IPS DF 4.7 (cell line): ENCODE results near the gene PMVK.
"Not testable (repeated sequence)": the region's sequence is repeated elsewhere in the genome, so short reads cannot be mapped to it uniquely, and the experiment has no call there.

Experiments used
- DNase-seq: peaks from one replicate; pipeline ENCODE4 v3.0.0-alpha.2; 2013; ENCODE audit warnings: low spot score; ENCODE audit errors: extremely low read depth

The PMVK gene

DNA sequence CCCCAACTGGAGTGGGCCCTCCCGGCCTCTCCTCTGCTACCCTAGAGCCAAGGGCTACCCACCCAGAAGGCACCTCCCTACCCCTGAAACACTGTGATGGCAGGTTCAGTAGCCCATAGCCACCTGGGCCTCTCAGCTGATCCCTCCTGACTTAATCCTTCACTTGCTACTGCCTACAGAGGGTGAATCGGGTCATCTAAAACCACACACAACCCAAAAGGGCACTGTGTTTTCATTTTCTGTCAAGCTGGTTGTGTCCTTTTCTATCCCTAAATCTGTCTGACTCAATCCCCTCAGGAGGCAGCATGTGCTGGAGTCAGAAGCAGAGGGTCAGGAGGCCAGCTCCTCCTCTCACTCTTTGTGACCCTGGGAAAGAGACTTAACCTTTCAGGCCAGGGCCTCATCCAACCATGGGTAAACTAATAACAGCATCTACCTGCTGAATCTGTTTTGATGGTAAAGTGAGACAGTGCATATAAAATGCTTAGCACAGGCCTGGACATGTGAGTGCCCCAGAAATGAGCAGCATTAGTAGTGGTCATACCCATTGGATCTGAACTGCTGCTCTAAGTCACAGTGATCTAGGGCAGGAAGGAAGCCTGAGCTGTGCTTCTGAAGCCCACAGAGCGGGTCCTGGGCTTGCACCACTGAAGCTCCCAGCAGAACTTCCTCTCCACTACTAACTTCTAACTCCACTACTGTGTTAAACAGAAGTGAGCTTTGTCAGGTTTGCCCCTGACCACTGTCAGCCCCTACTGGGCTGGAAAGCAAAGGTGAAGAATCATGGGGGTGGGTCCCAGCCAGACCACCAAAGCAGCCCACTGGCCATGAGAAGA is 11.0 kb downstream of the PMVK start:
- no peak for DNase-seq

DNA sequence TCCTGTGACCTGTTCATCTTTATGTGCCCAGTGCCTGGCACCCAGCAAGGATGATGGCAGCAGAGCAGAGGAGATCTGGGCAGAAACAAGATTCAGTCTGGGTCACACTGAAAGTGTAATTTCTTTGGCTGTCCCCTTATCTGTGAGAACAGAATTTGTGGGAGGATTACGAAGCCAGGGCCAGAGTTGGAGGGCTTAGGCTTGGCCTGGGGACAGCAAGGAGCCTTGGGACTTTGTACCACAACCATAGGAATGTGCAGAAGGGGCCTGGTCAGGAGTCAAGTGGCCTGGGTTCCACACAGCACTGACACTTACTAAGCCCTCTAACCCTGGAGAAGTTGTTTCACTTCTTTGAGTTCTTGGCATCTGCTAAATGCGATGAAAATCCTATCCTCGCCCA is 12.8 kb downstream of the PMVK start:
- no peak for DNase-seq

DNA sequence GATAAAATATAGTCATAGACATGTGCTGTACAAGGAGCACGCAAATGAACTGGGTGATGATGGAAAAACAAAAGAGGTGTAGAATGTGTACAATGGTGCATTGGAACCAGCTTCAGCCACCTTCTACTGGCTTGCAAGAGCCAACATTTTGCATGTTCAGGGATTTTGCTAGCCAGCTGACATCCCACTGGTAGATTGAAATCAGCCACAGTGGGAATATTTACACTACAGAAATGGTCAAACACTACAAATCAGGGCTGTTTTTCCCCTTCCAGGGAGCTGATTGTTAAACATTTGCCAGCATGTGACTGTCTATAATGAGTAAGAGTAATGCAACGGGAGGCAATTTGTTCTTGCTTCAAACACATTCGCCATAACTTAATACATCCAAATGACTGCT is 23.2 kb downstream of the PMVK start:
- DNase-seq: no peak

DNA sequence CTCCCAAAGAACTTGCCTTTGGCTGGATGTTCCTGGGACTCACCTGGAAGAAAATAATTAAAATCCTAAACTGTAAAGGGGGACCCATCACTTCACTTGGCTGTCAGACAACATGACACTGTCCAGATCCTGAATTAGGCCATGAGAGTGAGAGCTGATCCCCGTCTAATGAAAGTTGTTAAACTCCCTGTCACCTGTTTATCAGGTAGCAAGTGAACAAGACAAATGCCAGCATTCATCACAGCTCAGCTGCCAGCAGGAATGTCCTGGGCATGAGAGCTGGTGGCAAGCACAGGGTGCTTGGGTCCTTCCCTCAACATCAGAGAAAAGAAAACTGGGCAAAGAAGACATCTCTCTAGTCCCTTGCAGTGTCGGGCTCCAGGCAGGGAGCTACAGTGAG is 23.8 kb downstream of the PMVK start:
- DNase-seq: no peak

DNA sequence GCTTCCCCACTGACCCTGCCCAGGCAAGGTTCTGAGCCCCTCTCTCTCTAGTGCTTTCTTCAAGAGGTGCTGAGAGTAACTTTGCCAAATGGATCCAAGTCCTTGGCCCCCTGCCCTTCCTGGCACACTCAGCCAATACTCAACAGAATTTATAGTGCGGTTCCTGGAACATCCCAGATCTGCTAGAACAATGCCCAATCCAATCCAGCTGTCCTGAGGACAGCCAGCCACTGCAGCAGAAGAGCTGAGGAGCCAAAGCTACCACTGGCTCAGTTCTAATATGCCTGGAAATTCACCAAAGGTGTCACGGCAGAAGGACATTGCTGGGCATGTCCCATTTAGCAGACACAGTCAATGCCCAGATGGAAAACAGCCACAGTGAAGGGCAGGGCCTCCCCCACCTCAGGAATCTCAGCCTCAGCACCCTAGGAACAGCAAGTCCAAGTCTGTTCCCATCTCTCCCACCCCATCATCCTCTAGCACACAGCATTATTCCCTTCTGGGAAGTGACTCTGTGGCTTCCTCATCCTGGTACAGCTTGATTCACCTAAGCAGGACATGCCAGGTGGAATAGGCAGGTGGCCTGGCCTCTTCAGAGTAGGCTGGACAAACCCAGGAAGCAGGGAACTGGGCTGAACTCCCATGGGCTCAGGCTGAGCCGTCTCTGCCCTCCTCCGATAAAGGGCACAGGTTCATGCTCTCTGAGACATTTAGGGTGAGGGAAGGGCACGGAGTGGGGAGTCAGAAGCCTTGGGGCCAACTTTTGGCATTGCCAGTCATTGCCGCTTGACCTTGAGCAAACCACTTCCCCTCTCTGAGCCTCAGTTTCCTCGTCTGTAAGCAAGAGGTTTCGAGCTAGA is 24.6 kb downstream of the PMVK start:
- no peak for DNase-seq

DNA sequence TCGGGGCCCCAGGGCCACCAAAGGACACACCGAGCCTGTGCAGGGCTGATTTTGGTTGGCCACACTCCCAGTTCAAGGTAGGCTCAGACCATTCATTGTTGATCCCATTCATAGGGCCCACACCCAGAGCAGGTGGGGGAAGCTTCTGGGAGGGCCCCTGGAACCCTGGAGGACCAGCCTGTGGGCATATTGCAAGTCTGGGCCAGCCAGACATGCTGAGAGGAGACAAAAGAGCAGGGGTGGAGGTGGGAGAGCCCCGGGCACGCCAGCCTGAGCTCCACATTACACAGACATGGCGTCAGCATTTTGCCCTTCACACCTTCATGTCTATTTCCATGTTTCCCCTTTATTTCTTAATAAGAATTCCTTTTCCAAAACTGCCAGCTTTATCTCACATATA is 25.7 kb downstream of the PMVK start:
- DNase-seq: no peak

DNA sequence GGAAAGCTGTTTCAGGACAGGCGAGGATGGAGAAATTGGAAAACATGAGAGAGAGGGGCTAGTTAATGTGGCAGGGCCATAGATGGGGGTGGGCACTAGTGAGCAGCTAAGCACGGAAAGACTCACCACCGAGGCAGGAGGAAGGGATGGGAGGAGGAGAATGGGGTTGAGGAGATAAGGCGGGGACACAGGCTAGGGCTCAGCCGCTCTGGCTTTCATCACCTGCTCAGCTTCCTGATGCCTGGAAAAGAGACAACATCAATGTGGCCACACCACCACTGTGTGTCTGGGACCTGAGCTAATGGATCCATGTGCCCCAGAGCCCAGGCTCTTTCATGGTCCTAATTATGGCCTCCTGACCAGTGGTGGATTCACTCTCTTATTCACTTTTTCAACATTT is 27.6 kb downstream of the PMVK start:
- DNase-seq: no peak

DNA sequence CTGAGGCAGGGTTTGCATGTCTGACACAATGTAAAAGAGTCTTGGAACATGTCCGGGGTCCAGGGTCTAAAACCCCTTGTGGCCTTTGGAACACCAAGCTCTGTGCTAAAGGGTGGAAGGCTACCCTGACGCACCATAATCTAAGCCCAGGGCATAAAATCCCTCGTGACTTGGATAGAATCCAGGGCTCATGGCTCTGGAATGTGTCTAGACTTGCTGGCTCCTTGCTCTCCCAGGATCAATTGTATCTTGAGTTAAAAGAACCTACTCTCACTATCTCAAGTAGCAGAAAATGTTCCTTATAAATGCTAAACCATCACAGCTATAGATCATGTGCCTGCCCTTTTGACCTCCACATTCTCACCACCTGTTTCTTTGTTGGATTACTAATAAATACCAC is 28.4 kb downstream of the PMVK start:
- not testable (repeated sequence) for DNase-seq

DNA sequence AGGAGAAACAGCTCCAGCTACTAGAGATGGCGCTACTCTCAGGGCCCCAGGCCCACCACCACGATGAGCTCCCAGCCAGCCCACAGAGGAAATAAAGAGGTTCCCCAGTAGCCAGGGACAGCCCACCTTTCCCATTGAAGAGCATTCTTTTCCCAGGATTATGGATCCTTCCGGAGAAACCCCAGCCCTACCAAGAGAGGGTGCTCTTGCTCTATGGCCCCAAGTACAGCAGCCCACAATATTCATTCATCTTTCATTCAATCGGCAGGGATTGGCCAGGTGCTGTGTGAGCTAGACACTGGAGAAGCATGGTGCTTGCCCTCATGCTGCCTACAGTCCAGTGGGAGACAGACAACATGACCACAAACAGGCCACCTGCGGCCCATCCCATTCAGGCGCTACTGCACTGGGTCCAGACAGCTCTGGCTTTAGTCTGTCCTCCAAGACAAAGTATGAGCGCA is 29.9 kb downstream of the PMVK start:
- DNase-seq: peak; percentile 7

DNA sequence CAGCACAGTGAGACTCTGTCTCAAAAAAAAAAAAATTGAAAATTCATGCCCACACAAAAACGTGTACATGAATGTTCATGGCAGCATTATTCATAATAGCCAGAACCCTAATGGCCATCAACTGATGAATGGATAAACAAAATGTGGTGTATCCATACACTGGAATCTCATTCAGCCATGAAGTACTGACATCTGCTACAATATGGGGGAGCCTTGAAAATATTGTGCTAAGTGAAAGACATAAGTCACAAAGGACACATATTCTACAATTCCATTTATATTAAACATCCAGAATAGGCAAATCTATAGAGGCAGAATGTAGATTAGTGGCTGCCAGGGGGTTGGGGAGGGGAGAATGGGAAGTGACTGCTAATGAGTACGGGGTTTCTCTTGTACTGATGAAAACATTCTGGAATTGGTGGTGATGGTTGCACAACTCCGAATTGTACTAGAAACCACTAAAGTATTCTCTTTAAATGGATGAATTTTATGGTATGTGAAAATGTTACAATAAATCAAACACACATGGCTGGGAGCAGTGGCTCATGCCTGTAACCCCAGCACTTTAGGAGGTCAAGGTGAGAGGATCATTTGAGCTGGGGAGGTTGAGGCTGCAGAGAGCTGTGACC is 33.5 kb downstream of the PMVK start:
- no peak for DNase-seq

DNA sequence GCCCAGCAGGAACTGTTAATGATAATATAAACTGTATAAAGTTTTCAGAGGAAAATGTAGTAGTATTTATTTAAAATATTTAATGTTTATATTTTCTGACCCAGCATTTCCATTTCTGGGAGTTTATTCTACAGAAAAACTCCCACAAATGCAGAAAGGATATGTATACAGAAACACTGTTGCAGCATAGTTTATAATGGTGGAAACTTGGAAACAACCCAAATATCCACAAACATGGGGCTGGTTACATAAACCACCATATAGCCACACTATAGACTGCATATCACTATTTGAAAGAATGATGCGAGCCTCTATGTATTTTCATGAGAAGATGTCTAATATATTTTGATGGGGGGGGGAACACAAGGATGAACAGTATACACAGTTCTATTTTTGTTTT is 34.9 kb downstream of the PMVK start:
- no peak for DNase-seq

DNA sequence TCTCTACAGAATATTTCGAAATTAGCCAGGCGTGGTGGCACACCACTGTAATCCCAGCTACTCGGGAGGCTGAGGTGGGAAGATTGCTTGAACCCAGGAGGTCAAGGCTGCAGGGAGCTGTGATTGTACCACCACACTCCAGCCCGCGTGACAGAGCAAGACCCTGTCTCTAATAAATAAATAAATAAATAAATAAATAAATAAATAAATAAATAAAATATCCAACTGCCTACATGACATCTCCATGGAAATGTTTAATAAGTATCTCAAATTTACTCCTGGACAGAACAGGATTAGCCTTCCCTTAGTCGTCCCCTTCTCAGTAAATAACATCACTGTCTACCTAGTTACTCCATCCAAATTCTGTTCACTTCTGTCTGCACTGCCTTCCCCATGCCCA is 37.5 kb downstream of the PMVK start:
- no peak for DNase-seq

DNA sequence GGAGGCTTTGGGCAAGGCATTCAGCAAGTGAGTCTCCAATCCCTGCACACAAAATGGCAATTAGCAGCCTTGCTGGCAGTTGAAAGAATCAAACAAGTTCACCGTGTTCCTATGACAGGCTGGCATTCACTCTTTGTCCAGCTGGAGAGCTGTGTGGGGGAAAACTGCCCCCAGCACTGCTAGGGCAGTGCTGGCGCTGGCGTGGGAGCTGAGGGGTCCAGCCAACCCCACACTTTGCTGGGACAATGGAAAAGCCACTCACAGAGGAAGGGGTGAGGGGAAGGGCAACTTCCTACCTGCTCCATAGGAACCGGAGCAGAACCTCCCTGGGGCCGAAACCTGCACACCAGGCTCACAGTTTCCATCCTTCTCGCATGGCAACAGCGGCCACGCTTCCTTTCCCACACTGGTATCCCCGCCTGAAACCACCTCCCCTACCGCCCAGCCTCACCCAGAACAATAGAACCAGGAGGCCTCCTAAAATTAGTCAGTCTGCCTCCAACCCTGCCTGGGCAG is 39.7 kb downstream of the PMVK start:
- DNase-seq: no peak

DNA sequence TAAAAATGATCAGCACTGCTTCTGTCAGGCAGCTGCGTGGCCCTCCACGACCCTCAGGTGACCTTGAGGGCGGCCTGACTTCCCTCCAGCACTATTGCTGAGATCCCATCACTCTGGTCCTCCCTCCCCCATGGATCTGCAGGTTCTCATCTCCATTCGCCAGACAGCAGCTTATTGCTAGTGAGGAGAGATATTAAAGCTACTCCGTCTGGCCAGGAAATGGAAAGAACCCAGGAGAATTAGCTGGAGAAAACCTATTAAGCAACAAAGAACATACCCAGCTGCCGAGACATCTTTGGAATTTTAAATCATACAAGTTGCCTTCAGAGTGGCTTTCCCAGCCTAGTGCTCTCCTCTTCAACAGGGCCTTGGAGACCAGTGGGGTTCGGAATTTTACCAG is 40.7 kb downstream of the PMVK start:
- no peak for DNase-seq

DNA sequence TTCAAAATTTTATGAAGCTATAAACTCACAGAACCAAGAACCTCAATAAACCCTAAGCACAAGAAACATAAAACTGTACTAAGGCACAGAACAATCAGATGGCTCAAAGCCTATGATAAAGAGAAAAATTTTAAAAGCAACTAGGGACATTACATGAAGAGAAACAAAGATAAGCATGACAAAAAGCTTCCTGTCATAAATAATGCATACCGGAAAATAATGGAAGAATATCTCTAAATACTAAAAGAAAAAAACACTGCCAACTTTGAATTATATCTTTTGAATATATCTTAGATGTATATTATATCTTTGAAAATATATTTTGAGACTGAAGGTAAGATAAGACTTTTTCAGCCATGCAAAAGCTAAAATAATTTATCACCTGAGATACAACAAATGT is 45.1 kb downstream of the PMVK start:
- no peak for DNase-seq

DNA sequence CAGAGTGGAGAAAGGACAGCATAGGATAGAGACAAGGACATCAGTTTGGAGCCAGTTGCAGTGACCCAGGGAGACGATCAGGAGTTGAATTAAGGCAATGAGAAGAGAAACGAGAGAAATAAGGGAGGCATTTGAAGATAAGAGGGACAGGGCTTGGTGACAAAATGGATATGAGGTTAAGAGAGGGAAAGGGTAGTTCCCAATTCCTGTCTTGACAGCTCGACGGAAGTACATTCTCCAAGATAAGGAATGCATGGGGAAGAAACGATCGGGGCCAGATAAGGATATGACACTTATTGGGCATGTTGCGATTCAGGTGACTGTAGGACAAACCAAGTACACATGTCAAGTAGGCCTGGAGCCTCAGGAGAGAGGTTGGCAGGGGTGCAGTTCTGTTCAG is 47.8 kb downstream of the PMVK start:
- no peak for DNase-seq

DNA sequence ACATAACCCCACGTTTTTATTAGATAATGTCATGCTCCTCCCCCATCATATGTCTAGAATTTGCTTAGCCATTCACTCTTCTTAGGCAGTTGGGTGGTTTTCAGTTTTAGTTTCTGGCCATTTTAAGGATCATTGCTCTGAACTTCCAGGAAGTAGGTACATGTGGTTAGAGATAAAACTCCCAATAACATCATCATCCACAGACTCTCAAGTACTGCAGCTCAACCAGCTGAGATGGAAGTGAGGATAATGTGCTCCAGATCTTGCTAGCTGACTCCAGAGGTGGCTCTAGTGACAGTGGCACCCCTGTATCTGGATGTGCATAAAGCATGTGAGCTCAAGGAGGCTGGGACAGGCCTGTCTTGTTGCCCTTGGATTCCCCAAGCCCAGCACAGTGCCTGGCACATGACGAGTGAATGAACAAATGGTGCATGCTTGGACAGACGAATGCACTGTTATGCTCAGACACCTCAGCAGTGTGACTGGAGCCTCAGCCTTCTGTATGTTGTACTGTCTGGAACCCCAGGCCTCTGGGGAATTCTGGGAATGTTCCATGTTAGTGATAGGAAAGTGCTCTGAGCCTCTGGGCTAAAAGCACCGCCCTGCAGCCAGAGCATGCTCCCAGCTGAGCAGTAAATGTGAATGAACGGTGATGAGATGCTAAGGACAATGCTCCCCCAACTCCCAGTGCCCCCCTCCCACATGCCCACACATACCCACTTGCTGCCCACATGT is 50.1 kb downstream of the PMVK start:
- no peak for DNase-seq

DNA sequence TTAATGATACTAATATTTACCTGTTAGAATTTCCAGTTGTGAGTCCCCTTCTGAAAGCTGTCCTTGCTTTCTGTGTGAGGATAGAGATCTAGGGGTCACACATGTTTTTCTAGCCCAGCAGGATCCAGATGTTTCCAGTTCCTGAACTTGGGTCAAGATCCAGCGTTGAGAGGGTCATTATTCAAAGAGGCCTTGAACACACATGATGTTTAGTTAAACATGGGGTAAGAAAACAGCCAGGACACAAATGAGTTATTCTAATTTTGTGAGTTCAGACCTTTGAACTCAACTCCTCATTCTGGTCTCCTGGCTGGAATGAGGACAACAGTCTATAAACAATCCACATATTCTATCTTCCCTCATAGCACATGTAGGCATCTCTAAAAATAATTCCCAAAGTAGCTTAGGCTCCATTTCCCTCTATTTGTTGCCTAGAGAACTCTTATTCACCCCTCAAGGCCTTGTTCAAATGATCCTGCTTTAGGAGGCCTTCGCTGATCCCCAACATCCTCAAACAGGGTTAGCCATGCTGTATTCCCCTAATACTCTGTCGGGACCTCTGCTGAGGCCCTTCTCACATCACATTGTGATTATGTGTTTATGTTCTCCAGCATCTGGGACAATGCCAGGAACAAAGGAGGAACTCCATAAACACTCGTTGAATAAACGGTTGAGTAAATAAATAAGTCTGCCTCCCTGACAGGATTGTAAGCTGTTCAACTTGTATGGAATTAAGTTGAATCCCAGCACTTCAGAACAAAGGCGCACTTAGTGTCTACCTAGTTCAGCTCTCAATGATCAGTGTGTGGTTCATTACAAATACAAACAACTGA is 51.4 kb downstream of the PMVK start:
- DNase-seq: no peak

DNA sequence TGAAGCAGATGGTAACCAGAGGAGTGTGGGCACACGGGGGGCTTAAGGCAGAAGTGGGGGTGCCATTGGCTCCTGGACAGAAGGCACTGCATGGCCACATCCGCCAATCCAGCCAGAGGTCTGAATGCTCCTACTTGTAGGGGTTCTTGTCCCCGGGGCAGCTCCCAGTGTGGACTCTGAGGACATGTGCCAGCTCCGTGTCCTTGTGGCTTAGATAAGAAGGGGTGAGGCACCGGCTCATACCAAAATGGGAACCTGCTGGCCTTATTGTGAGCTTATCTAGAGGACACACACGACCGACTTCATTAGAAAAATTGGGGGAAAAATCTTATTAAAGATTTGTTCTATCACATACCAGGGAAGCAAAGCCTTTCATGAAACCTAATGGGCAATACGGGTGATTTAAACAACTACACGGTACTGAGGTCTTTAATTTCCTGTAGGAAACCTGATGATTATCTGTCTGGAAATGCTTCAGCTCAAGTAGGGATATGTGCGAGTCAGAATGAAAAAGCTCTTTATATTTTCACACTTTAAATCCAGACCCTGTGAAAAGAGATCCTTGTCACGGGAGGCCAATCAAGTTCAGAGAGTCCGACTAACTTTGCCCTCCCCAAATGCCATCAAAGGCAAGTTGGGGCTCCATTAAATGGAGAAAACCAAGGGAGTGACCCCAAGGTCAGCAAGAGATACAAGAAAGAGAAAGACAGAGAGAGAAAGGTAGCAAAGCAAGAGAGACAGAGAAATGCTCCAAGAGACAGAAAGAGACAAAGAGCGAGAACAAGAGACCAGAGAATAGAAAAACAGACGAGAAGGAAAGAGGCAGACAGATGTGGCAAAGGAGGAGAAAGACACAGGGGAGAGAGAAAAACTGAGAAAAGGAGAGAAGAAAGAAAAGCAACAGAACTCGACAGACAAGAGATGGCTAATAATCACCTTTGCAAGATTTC is 52.3 kb downstream of the PMVK start:
- no peak for DNase-seq
